MCF 10A (cell line): ENCODE measurements around the gene TNRC18. TPM values are rescaled to one million over a fixed set of nuclear protein-coding genes. Genes with fewer than 3 reads are reported as not detected.
"Not testable (repeated sequence)": the region's sequence is repeated elsewhere in the genome, so short reads cannot be mapped to it uniquely, and the experiment has no call there.

Experiments used
- BruUV-seq: library from RNA; stranded (reverse); fragments of 400-500 nt; replicated peaks from 2 replicates; lab custom pipeline; 2021; lab: Mats Ljungman, UMichigan
- CTCF ChIA-PET: fragments of 300-600 bp; sonication (Branson Sonifier 250); formaldehyde crosslinking; extraction: SDS; loops from one replicate; lab custom pipeline; 2021; ENCODE audit warnings: antibody characterized with exemption, inconsistent platforms; lab: Yijun Ruan, JAX
- POLR2A ChIA-PET: fragments of 300-600, 350-650 bp; sonication (Branson Sonifier 250); formaldehyde crosslinking; extraction: SDS; loops from one replicate; lab custom pipeline; 2020; ENCODE audit warnings: antibody characterized with exemption, inconsistent platforms; lab: Yijun Ruan, JAX
- DNase-seq: peaks from one replicate; pipeline ENCODE4 v3.0.0-alpha.2; 2018; ENCODE audit not compliant: unreplicated experiment
- H3K27ac Mint-ChIP-seq: one replicate; pipeline ENCODE4 v1.8.0; 2022; ENCODE audit warnings: mild to moderate bottlenecking, low read depth, mixed read lengths; ENCODE audit not compliant: unreplicated experiment
- H3K27me3 Mint-ChIP-seq: one replicate; pipeline ENCODE4 v1.8.0; 2022; ENCODE audit warnings: mixed read lengths; ENCODE audit not compliant: insufficient read depth, unreplicated experiment
- H3K36me3 Mint-ChIP-seq: one replicate; pipeline ENCODE4 v1.8.0; 2022; ENCODE audit warnings: mild to moderate bottlenecking, moderate library complexity, mixed read lengths; ENCODE audit not compliant: insufficient read depth, unreplicated experiment
- H3K4me1 Mint-ChIP-seq: one replicate; pipeline ENCODE4 v1.8.0; 2022; ENCODE audit warnings: mixed read lengths; ENCODE audit not compliant: insufficient read depth, unreplicated experiment
- H3K4me3 Mint-ChIP-seq: one replicate; pipeline ENCODE4 v1.8.0; 2022; ENCODE audit warnings: mild to moderate bottlenecking, moderate library complexity, mixed read lengths; ENCODE audit not compliant: unreplicated experiment
- H3K9me3 Mint-ChIP-seq: one replicate; pipeline ENCODE4 v1.8.0; 2022; ENCODE audit warnings: mixed read lengths; ENCODE audit not compliant: unreplicated experiment
- CTCF ChIP-seq: fragments of 200-600 bp; IDR thresholded peaks from one replicate; pipeline ENCODE4 v1.8.0; 2022; ENCODE audit warnings: antibody characterized with exemption, mild to moderate bottlenecking; ENCODE audit not compliant: unreplicated experiment
- intact Hi-C: fragments of 100-400 bp; cut with micrococcal nuclease; formaldehyde crosslinking; loops from 2 replicates; pipeline ENCODE4 v1.14.1; 2022
- total RNA-seq: library from RNA; stranded (reverse); gene quantifications from 2 replicates; pipeline ENCODE4 v1.2.3, GENCODE V29; 2022

The TNRC18 gene
- total RNA-seq, 1 experiment from 2014 or later: 132 TPM

GRCh38 chr7:5362466-5362865, 61.2 kb downstream of the TNRC18 start:
- no peak for DNase-seq
- POLR2A ChIA-PET: no interaction called here
- no TSS peak for BruUV-seq
- H3K36me3 Mint-ChIP-seq: peaks cover 94% of the 10 kb centered on the region
- H3K27me3 Mint-ChIP-seq: no peaks in the 10 kb centered on the region
- CTCF ChIA-PET: interaction anchor here (1.2 to 1.3 kb wide), 2 partner anchors 34 to 123 kb away, joined by 3 read pairs; no protein-coding TSS in a partner anchor
- intact Hi-C loops: no loop called here
- no peak for TF ChIP-seq CTCF
- H3K4me1 Mint-ChIP-seq: no peaks in the 10 kb centered on the region
- H3K27ac Mint-ChIP-seq: no peak overlapping the region
- H3K9me3 Mint-ChIP-seq: no peaks in the 10 kb centered on the region
- H3K4me3 Mint-ChIP-seq: no peak overlapping the region

DNA sequence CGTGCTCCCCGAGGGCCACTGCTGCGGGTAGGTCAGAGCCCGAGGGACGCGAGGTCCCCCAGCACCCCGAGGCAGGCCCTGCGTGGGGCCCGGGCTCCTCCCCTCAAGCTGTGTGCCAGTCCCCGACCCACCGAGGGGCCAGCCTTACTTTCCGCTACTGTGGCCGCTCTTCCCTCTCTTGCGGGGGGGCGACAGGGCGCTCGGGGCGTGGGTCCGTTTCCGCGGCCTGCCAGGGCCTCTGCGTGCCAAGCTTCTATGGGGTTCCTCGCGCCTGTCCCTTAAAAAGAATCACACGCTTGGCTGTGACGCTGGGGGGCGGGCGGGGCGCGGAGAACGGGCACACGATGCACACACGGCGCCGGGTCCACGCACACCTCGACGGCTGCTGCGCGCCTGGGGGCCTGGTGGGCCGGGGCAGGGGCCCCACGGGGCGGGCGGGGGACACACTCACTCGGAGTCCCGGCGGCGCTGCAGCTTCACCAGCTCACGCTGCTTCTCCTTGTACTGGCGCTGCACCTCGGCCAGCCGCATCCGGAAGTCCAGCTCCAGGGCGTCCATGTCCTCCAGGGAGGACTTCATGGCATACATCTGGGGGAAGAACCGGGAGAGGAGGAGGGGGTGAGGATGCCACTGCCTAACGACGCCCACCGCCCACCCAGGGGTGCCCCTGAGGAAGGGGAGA, 62.0 kb downstream of the TNRC18 start:
- H3K4me1 Mint-ChIP-seq: no peaks in the 10 kb centered on the region
- H3K27ac Mint-ChIP-seq: no peak overlapping the region
- intact Hi-C loops: no loop called here
- POLR2A ChIA-PET: no interaction called here
- H3K4me3 Mint-ChIP-seq: no peak overlapping the region
- H3K27me3 Mint-ChIP-seq: no peaks in the 10 kb centered on the region
- CTCF ChIA-PET: interaction anchor here (1.3 to 1.4 kb wide), 2 partner anchors 35 to 121 kb away, joined by 3 to 6 read pairs; no protein-coding TSS in a partner anchor
- no peak for DNase-seq
- TF ChIP-seq CTCF: no peak
- no peaks in the 10 kb centered on the region for H3K9me3 Mint-ChIP-seq
- peaks cover 95% of the 10 kb centered on the region for H3K36me3 Mint-ChIP-seq
- BruUV-seq: no TSS peak

- intact Hi-C loops: no loop called here
- no peaks in the 10 kb centered on the region for H3K27me3 Mint-ChIP-seq
- H3K4me1 Mint-ChIP-seq: no peaks in the 10 kb centered on the region
- no peak overlapping the region for H3K4me3 Mint-ChIP-seq
- no peaks in the 10 kb centered on the region for H3K9me3 Mint-ChIP-seq
- ChIA-PET POLR2A (no interaction called here), CTCF (interaction anchor here (1.4 kb wide), 1 partner anchor 121 kb away, joined by 6 read pairs; no protein-coding TSS in a partner anchor)
- DNase-seq: no peak
- TF ChIP-seq CTCF: no peak
- no TSS peak for BruUV-seq
- peaks cover 95% of the 10 kb centered on the region for H3K36me3 Mint-ChIP-seq
- H3K27ac Mint-ChIP-seq: no peak overlapping the region
These were observed 62.7 kb downstream of the TNRC18 start for GRCh38 chr7:5360971-5361370.

DNA sequence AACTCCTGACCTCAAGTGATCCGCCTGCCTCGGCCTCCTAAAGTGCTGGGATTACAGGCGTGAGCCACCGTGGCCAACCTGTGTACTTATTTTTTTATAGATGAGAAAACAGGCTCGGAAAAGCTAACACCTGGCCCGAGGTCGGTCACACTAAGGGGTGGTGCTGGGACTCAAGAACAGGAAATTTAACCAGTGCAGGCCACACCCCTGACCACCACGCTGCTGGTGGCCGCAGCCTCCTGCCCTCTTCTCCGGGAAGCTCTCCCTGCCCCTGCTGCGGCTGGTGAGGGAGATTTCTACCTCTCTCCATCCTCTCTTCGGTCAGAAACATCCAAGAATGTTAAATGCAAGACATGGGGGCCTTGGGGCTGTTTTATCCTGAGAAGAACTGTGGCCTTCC, 63.2 kb downstream of the TNRC18 start:
- Mint-ChIP-seq H3K9me3 (no peaks in the 10 kb centered on the region), H3K27me3 (no peaks in the 10 kb centered on the region), H3K36me3 (peaks cover 95% of the 10 kb centered on the region), H3K4me3 (no peak overlapping the region), H3K4me1 (no peaks in the 10 kb centered on the region), H3K27ac (no peak overlapping the region)
- CTCF ChIA-PET: interaction anchor here (1.4 kb wide), 1 partner anchor 120 kb away, joined by 6 read pairs; no protein-coding TSS in a partner anchor
- no TSS peak for BruUV-seq
- no peak for DNase-seq
- no peak for TF ChIP-seq CTCF
- POLR2A ChIA-PET: no interaction called here
- intact Hi-C loops: no loop called here

- H3K9me3 Mint-ChIP-seq, POLR2A ChIA-PET, CTCF ChIA-PET, H3K4me3 Mint-ChIP-seq, H3K27me3 Mint-ChIP-seq, BruUV-seq, DNase-seq, H3K27ac Mint-ChIP-seq, intact Hi-C loops, H3K4me1 Mint-ChIP-seq: not testable (repeated sequence)
- peaks cover 95% of the 10 kb centered on the region for H3K36me3 Mint-ChIP-seq
These were observed 63.6 kb downstream of the TNRC18 start for GRCh38 chr7:5360021-5360420.
